ENCODE measurements around the gene TSLP. TPM values are rescaled to one million over a fixed set of nuclear protein-coding genes. Genes with fewer than 3 reads are reported as not detected.

Gene TSLP
- polyA plus RNA-seq (2014; cell fraction: cytosol; rRNA removed), result not detected in 2 replicates
- polyA plus RNA-seq (2014; cell fraction: nucleus; rRNA removed), result not detected in 2 replicates

GRCh38 chr5:111071413-111071812, at the start of gene TSLP:
Gene TSLP (plus strand): TSS chr5:111071713. CDS start chr5:111071891, 178 bp downstream.
- DNase-seq (ENCODE audit: low spot score), result no peak

- no peak for DNase-seq (ENCODE audit: low spot score)
These were observed 49.2 kb upstream of the TSLP start for GRCh38 chr5:111022301-111022700.

GRCh38 chr5:111028865-111029264, 42.6 kb upstream of the TSLP start:
- DNase-seq (ENCODE audit: low spot score), result no peak

- DNase-seq (ENCODE audit: low spot score), result peak; percentile 88
These were observed 27.6 kb upstream of the TSLP start for GRCh38 chr5:111043712-111044506.

- DNase-seq (ENCODE audit: low spot score), result no peak
These were observed 13.4 kb upstream of the TSLP start for GRCh38 chr5:111058064-111058463.

- no peak for DNase-seq (ENCODE audit: low spot score)
These were observed 11.3 kb upstream of the TSLP start for GRCh38 chr5:111060169-111060568.

- DNase-seq (ENCODE audit: low spot score), result no peak
These were observed 9.9 kb upstream of the TSLP start for GRCh38 chr5:111061618-111062017.

- peak; percentile 34 for DNase-seq (ENCODE audit: low spot score)
These were observed 7.7 kb upstream of the TSLP start for GRCh38 chr5:111063709-111064322.

GRCh38 chr5:111066261-111066938, 5.1 kb upstream of the TSLP start:
- no peak for DNase-seq (ENCODE audit: low spot score)

GRCh38 chr5:111068213-111068612, 3.3 kb upstream of the TSLP start:
- no peak for DNase-seq (ENCODE audit: low spot score)

GRCh38 chr5:111069839-111070238, 1.7 kb upstream of the TSLP start:
- DNase-seq (ENCODE audit: low spot score), result no peak

GRCh38 chr5:111070272-111071134, 1.0 kb upstream of the TSLP start:
- DNase-seq (ENCODE audit: low spot score), result peak; percentile 62

GRCh38 chr5:111072949-111073682, 1.6 kb downstream of the TSLP start:
- DNase-seq (ENCODE audit: low spot score), result peak; percentile 18

GRCh38 chr5:111074244-111074643, 2.7 kb downstream of the TSLP start:
- no peak for DNase-seq (ENCODE audit: low spot score)

- no peak for DNase-seq (ENCODE audit: low spot score)
These were observed 4.0 kb downstream of the TSLP start for GRCh38 chr5:111075520-111075919.

GRCh38 chr5:111076091-111076490, 4.6 kb downstream of the TSLP start:
- DNase-seq (ENCODE audit: low spot score), result no peak

- no peak for DNase-seq (ENCODE audit: low spot score)
These were observed 6.2 kb downstream of the TSLP start for GRCh38 chr5:111077678-111078077.

GRCh38 chr5:111079846-111080245, 8.3 kb downstream of the TSLP start:
- no peak for DNase-seq (ENCODE audit: low spot score)

GRCh38 chr5:111083323-111083722, 11.8 kb downstream of the TSLP start:
- peak; percentile 37 for DNase-seq (ENCODE audit: low spot score)

- DNase-seq (ENCODE audit: low spot score), result peak; percentile 97
These were observed 20.7 kb downstream of the TSLP start, which contains the start of gene WDR36 for GRCh38 chr5:111092062-111092853. Gene WDR36 (plus strand): TSS chr5:111092348. CDS start chr5:111092457, 109 bp downstream.
